Stimulated activated CD8-positive, alpha-beta memory T cell treated with anti-CD3 and anti-CD28 coated beads, Interleukin-15, amount 100 ng/mL, for 48 hours (primary cell): ENCODE measurements around the gene P4HA2.

Experiments used
- DNase-seq, 2 donors: peaks; one replicate each; pipeline ENCODE4 v3.0.0-alpha.2; 2020; ENCODE audit warnings: low read depth in 2 of 2

The P4HA2 gene

DNA sequence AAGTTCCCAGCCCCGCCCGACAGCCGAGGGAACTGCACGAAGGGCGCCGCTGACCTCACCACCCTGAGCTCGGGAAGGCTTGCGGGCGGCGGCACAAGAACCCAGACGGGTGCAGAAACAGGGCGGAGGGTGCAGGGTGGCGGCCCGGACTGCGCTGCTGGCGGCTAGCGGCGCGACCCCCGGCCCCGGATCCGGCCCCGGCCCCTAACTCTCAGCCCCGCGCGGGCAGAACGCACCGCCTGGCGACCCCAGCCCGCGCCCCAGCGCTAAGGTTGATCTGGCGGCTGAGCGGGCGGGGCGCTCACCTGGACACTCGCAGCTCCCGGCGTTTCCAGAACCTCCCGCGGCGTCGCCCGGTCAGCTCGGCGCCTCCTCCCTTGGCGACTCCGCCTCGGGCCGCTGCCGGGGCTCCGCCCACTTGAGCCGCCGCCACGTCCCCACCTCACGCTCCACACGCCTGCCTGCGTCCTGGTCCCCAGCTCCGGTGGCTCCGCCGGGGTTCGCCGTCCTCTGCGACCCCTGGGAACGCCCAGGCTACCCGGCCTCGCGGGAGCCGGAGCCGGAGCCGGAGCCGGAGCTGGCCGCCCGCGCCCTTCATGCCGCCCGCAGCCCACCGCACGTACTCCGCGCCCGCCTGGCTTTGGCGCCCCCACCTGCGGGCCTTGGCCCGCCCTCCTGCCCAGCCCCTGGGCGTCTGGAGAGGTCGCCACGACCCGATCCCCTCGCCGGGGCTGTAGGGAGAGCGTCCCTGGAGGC is at the start of gene P4HA2:
Gene P4HA2 (minus strand): TSS at position 369 of the 756 bp plus-strand sequence. CDS start 9,227 bp downstream, outside the sequence.
- DNase-seq, result peak; percentile 45 to 50

DNA sequence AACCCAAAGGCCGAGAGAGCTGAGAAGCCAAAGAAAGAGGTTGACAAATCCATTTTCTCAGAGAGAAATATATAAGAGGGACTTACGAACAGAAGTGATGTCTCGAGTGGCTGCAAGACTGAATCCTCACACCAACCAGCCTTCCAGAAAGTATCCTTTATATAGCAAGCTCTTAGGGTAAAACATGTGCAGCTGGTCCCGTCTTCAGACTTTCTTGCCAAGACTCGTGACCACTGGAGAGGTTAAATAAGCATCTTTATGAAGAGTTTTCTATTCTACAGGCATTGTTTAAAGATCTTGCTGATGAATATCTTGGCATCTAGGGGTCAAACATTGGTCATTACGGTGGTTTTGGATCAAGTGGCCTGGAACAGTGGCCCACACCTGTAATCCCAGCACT is 49.6 kb upstream of the P4HA2 start:
- no peak for DNase-seq

DNA sequence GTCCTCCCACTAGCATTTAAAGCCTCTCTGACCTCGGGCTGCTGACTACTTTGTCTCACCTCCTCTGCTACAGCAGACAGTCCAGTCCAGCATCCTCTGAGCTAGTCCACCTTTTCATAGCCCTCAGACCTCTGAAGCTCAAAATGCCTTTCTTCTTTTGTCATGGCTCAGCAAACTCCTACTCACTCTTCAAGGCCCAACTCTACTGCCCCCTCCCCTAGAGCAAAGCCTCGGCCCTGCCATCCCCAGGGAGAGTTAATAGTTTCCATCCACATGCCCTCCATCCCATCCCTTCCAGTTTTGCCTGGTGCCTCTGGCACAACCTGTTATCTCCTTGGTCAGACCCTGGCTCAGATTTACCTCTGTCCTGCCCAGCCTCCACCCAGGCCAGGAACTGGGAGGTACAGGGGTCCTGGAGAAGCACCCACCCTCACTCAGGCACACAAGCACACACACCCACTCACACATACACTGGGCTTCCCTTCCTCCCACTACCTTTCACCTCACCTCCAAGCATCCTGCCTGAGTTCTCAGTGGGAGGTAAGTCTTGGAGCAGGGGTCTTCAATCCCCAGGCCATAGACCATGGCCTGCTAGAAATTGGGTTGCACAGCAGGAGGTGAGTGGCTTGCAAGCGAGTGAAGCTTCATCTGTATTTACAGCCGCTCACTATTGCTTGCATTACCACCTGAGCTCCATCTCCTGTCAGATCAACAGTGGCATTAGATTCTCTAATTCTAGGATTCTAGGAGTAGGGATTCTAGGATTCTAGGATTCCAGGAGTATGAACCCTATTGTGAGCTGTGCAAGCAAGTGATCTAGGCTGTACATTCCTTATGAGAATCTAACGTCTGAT is 47.9 kb upstream of the P4HA2 start:
- DNase-seq, result no peak

DNA sequence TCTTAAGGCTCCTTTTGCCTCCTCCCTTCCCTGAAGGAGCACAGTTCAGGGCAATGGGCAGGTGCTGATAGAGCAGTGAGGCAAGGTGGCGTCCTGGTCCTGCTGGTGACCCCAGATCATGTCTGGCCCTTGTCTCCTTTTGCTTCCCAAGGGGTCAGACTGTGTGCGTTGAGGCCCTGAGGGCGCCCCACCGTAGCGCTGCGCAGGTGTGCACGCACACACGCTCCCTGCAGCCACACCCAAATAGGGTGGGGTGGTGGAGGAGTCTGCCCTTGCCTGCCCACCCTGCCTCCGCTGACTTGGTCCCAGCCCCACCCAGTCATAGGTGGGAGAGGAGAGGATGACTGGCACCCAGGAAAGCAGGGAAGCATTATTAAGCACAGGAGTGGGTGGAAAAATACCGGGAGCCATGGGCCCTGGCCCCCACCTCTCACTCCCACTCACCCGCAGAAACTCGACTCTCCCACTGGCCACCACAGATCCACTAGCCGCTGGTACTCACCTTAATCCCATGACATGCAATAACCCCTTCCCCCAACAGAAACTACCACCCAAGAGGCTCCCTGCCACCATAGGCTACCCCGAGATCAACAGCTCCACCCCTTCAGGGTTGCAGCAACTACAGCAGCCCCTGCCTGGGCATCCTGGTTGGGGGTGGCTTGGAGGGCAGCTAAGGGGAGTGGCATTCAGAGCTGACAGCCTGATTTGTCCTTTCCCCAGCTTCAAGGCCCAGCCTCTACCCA is 46.6 kb upstream of the P4HA2 start:
- no peak for DNase-seq

DNA sequence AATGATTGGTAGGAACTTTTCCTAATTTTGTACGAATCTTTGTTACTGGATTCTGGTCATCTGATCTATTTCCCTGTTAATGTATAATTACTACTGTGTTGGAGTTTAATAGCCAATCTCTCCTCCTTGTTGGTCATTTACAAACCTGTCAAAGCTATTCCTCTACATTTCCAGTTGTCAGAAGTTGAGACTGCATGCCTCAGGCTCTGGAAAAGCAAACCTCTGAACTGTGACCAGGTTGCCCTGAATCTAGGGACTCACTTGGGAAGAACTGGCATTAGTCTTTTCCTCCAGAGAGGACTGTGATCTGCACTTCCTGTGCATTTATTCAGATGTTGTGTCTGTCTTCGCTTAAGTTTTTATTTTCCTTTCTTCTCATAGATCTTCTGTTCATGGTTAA is 46.0 kb upstream of the P4HA2 start:
- DNase-seq, result no peak

- no peak for DNase-seq
Observed at GRCh38 chr5:132272311-132273210, 44.9 kb upstream of the P4HA2 start.

DNA sequence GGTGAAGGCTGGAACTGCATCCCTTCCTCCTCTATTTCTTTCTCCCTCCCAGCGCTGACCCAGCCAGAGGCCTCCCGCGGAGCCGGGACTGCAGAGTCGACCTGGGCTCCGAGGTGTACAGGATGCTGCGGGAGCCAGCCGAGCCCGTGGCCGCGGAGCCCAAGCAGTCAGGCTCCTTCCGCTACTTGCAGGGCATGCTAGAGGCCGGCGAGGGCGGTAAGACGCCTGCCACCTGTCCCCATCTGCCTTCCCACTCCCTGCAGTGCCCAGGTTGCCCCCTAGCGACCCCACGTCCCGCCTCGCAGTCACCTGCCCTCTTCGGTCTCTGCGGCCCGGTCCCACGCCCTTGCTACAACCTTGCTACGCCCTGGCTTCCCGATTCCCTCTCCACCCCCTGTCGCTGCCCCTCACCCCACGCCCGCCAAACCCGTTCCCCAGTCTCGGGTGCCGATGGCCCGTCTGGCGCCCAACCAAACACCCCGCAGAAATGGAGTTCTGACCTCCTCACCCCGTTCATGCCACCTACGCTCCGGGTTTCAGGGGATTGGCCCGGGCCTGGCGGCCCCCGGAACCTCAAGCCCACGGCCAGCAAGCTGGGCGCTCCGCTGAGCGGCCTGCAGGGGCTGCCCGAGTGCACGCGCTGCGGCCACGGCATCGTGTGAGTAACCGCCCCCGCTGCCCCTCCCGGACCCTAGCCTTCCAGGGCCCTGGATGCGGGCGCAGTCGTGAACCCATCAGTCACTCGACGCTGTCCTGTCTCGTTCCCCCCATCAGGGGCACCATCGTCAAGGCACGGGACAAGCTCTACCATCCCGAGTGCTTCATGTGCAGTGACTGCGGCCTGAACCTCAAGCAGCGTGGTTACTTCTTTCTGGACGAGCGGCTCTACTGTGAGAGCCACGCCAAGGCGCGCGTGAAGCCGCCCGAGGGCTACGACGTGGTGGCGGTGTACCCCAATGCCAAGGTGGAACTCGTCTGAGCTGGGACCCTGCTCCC is 43.9 kb upstream of the P4HA2 start:
- DNase-seq, result no peak

- DNase-seq, result no peak
Observed at GRCh38 chr5:132270706-132271105, 43.1 kb upstream of the P4HA2 start.

DNA sequence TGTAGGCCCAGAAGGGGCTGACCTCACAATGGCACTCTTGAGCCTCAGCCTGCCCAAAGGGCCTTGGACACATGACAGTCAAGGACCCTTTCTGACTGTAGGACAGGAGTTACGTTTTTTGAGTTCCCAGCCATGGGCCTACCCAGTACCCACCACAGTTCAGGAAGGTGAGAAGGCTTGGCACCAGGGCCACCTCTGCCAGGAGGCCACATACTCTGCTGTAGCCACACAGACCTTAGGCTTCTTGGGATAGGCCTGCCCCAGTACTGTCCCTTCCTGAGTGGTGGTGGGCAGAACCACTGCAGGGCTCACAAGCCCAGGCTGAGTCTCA is 42.6 kb upstream of the P4HA2 start:
- DNase-seq, result no peak

GRCh38 chr5:132269635-132270334 is 42.1 kb upstream of the P4HA2 start:
- DNase-seq, result no peak

DNA sequence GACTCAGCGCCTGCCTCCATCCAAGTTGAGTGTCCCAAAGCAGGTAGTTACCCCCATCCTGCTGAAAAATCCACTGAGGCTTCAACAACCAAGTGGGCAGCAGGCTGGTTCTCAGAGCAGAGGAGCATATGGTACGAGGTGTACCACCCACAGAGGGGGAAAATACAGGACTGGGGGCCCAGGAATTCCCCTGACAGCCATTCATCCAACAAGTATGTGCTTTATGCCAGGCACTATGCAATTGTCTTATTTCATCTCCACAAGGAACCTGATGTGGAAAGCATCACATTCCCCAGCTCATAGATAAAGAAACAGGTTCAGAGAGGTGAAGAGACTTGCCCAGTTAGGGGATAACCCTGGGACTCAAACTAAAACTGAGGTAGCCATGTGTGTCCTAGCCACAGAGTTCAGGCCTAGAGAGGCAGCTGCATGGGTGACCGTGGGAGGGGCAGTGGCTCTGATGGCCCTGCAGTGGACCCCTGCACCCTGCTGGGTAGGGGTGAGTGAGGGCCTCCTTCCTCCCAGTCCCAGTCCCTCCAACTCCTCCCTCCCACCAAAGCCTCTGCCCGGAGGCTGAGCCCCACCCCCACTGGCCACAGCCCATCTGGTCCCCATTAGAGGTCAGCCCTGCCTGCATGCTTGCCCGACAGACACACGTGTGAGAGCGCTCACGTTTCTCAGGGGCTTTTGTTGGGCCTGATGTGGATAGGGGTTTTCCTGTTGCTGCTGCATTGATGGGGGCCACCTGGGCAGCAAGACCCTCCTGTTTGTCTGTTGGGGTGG is 41.3 kb upstream of the P4HA2 start:
- DNase-seq, result no peak

DNA sequence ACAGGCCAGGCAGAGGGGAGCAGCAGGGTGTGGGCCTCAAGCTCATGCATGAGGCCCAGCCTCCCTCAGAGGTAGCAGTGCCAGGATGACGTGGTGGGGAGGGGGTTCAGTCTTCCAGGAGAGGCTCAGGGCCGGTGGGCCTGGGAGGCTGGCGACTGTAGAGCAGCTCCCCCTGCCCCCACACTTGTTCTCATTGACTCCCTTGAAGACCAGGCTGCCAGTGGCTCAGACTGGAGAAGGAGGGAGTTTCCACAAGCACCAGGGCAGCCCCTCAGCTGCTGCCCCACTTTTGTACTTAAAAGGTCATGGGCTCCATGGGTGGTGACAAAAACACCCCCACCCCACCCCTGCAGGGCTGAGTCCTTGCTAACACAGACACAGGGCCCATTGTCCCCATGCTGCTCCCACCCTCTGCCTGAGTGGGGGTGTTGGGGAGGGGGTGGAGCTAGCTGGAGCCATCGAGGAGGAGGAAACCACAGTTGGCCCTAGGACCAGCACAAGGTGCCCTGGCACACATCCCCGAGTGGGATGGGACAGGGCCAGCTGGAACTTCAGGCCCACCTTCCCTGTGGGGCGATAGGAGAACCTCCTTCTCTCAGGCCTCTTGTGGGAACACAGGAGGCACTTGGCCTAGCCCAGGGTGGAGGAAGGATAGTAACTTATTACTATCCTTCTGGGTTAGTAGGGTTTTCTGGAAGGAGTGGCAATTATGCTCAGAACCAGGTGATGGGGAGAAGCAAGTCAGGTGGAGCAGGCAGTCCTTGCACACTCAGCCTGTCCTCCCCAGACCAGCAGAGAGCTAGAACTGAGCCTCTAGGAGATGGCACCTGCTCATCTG is 40.5 kb upstream of the P4HA2 start:
- DNase-seq, result no peak

DNA sequence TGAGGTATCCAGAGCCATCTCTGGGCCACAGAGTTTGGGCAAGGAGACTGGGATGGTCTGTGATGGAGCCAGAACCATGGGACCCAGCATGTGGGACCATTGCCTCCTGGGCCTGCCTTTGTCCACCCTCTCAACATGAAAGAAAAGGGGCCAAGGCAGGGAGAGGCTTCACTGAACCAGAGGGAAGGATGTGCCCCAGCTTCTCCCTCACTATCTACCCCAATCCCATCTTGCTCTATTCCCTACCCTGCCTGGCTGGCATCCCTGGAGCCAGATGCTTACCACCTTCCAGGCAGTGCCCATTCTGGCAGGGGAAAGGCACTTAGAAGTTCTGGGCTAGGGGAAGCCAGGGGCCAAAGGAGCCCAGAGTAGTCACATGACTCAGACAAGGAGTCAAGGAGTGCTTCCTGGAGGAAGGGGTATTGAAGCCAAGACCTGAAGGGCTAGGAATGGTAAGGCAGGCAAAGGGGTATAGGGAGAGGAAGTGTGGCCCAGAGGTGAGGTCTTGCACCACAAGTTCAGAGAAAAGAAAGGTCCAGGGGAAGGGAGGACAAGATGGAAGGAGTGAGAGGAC is 39.6 kb upstream of the P4HA2 start:
- DNase-seq, result no peak

GRCh38 chr5:132266836-132267160 is 39.1 kb upstream of the P4HA2 start:
- no peak for DNase-seq

- no peak for DNase-seq
Observed at GRCh38 chr5:132266031-132266835, 38.6 kb upstream of the P4HA2 start.

DNA sequence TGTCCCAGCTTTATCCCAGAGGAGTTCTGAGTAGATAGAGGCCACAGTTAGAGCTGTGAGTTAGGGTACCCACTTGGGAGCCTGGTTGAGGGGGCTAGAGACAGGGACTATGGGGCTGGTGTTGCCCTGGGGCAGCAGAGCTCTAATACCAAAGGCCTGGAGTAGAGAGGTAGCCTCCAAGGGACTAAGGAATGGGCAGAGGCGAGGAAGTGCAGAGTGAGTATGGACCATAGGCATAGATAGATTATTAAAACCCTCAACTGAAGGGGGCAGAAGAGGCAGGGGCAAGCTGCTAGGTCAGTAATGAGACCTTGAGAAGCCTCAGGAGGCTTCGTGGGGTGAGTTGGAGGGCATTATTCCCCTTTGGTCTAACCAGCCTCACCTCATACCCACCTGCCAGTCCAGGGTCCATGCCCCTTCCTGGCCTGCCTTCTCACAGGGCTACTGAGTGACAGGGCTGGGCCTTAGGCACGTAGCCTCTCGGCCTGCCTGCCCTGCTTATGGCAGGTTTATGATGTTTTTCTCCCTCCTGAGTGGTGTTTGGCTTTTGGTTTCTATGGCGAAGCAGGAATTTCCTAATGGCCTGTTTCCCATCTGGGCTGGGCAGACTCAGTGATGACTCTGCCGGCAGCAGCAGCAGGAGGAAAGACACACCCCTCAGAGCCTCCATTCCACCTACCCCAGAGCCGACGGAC is 37.8 kb upstream of the P4HA2 start:
- DNase-seq, result no peak
